ENCODE measurements around the gene PIGT. TPM values are rescaled to one million over a fixed set of nuclear protein-coding genes. Genes with fewer than 3 reads are reported as not detected.

PIGT gene
- total and polyA plus RNA-seq, 2 of the 13 experiments (the other 11 are each of a cell fraction or from before 2014, with no cell fraction given): 65.9 to 74.1 TPM

- no peak for TF ChIP-seq ZNF407 (CRISPR knock-in tag; IDR thresholded peaks at IDR 0.05; ENCODE audit: not compliant biosample characterization)
These were observed 24.5 kb downstream of the PIGT start (continued) for GRCh38 chr20:45440424-45440823.

GRCh38 chr20:45440891-45441685 lies 25.1 kb downstream of the PIGT start:
- Histone ChIP-seq H3K9ac (ENCODE audit: insufficient read depth, low read depth, low read length) (no peak overlapping the region), H3K27ac (ENCODE audit: extremely low read length, insufficient read depth, low read length) (no peak overlapping the region), H3K4me3 (replicated peaks in 1 of 3; ENCODE audit: insufficient read depth in 1 of 3, low read depth in 2 of 3, low read length in 3 of 3) (no peak overlapping the region), H3K79me2 (ENCODE audit: insufficient read depth, low read length) (no peaks in the 10 kb centered on the region), H3K4me2 (ENCODE audit: low read depth, low read length) (no peak overlapping the region), H3K9me3 (ENCODE audit: low read length) (no peaks in the 10 kb centered on the region), H3K36me3 (replicated peaks in 1 of 2; ENCODE audit: control insufficient read depth in 1 of 2, insufficient read depth in 2 of 2, low read length in 2 of 2) (no peaks in the 10 kb centered on the region), H3K27me3 (ENCODE audit: control insufficient read depth in 1 of 2, insufficient read depth in 2 of 2, low read length in 2 of 2) (0 out of 5 replicates have a peak, but pooled peaks cover 0 to 1% of the 10 kb centered on the region in 2 experiments), H2AFZ (ENCODE audit: low read length) (no peak overlapping the region), H4K20me1 (ENCODE audit: insufficient read depth, low read length) (no peaks in the 10 kb centered on the region), H3K4me1 (ENCODE audit: insufficient read depth, low read length) (peaks cover 6% of the 10 kb centered on the region; the same call in 1 of the 2 replicates)
- ChIA-PET CTCF (ENCODE audit: low intra/inter-chr PET ratio, low total read pairs) (no interaction called here), POLR2A (no interaction called here)
- BruUV-seq (replicated peaks): no TSS peak
- WGBS (ENCODE audit: low lambda C conversion rate): 12% methylated on average over 5 of the region's 5 CpGs
- in situ Hi-C loops (cut with HindIII; ENCODE audit: extremely low pct_ligation_motif_present, low pct_unique_long_range_greater_than_20kb) (no loop called here), intact Hi-C loops (cut with micrococcal nuclease; ENCODE audit: unreplicated experiment) (no loop called here)
- DNase-seq (ENCODE audit: low spot score): no peak
- FAIRE-seq: no peak
- ATAC-seq: no peak
- TF ChIP-seq NCOA2 (CRISPR knock-in tag; IDR thresholded peaks at IDR 0.05) (no peak), ZBTB38 (CRISPR knock-in tag; IDR thresholded peaks at IDR 0.05) (no peak), ZBTB44 (CRISPR knock-in tag; IDR thresholded peaks at IDR 0.05) (no peak), ZNF367 (CRISPR knock-in tag; IDR thresholded peaks at IDR 0.05; ENCODE audit: borderline replicate concordance) (no peak), SRSF1 (optimal IDR thresholded peaks at IDR 0.05; ENCODE audit: low read depth, low read length) (no peak), TEAD3 (CRISPR knock-in tag; optimal IDR thresholded peaks at IDR 0.05; ENCODE audit: borderline replicate concordance) (no peak), ZMAT3 (CRISPR knock-in tag; conservative IDR thresholded peaks at IDR 0.05) (no peak), ARID3A (IDR thresholded peaks at IDR 0.05; ENCODE audit: low read depth, low read length) (no peak)

All from HepG2 (cell line).